ENCODE results near the gene CDS2.

CDS2 gene

DNA sequence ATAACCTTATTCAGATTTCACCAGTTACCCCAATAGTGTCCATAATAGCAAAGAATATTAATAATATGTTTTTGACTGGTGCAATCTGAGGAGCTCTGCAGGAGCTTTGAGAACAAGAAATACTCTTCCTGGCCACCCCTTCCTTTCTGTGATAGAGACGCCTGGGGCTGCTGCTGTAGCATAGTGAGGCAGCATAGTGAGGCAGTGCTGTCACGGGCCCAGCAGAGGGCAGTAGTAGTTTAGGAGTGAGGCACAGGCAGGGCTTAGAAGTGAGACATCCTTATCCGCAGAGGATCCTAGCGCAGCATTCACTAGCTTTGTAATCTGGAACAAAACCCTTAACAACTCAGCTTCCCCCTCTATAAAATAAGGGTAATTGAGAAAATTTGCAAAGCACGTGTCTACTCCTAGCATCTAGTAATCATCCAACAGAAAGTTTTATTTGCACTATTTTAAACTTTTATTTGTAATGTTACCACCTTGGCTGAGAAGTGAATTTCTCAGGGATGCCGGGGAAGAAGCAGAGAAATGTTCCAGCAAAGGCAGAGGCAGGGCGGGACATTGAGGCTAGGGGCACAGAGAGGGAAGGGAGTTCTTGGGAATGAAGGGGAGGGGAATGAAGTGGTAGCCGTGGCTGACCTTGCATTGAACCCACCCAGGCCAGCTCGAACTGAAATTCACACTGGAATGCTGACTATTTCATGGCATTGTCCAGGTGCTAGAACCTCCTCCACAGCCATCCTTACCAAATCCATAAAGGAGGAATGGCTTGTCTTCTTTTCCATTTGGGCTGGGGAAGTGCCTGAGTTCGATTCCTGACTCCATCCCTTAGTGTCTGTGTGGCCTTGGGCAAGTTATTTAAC is 78.8 kb downstream of the CDS2 start:
- H3K4me3 ChIP-seq (ENCODE audit: low read depth, low read length) = no peak overlapping the region

DNA sequence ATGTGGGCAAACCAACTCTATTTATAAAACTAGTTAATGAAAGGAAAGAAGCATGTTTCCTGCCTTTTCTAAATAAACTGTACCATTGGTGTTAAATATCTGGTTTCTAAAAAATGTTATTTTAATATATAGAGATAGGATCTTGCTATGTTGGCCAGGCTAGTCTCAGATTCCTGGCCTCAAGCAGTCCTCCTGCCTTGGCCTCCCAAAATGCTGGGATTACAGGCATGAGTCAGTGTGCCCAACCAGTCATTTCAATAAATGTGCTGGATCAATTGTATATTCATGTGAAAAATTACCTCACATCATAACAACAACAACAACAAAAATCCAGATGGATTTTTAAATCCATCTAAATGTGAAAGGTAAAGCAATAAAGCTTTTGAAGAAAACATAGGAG is 80.3 kb downstream of the CDS2 start:
- no peak overlapping the region for H3K4me3 ChIP-seq (ENCODE audit: low read depth, low read length)

DNA sequence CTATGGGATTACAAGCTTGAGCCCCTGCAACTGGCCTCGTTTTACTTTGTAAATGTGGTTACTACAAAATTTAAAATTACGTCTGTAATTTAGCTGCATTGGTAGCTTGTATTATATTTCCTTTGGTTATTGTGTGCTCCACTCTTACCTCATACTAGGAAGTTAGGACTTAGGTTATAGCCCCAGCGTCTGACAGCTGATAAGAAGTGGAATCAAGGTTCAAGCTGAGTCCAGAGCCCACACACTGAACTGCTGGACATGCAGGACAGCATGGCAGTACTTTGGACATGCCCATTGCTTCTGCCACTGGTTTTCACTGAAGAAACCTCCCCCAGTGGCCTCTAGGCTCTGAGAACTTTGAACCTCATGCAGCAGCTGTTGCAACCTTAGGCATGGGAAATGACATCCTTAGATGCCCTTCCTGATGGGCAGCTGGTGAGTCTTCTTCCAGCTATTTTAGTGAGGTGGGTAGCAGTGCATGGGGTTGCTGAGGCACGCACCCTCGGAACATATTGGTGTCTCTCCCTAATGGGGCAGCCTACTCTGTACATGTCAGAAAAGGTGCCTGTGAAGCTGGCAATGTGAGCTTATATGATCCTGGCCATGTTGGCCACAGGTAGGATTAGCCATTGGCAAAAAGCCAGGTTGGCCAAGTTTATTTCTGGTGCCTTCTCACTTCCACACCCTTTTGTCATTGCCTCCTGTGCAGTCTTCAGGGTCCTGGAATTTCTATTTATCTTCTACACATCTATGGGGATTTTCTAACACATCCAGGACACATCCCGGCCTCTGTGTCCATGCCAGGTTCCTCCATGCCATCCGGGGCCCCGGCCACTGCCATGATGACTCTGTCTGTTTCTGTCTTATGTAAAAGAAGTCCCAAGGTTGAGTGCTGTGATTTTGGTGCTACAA is 85.3 kb downstream of the CDS2 start:
- H3K4me3 ChIP-seq (ENCODE audit: low read depth, low read length) = no peak overlapping the region

DNA sequence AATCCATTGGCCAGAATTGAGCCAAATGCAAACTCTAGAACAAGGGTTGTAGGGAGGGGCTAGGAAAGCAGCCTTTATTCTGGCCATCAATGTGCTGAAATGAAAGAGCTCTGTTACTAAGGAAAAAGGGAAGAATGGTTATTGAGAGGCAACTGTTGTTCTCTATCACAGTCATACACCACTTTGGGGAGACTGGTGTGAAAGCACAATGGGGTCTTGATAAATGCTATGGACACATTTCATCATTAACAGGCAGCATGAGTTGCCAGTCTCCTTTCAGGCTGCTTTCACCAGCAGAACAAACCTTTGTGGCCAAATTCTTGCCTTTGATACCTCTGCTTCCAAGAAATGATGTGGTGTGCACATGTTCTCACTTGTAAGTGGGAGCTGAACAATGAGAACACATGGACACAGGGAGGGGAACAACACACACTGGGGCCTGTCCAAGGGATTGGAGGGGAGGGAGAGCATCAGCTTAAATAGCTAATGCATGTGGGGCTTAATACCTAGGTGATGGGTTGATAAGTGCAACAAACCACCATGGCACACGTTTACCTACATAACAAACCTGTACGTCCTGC is 86.2 kb downstream of the CDS2 start:
- no peak overlapping the region for H3K4me3 ChIP-seq (ENCODE audit: low read depth, low read length)

DNA sequence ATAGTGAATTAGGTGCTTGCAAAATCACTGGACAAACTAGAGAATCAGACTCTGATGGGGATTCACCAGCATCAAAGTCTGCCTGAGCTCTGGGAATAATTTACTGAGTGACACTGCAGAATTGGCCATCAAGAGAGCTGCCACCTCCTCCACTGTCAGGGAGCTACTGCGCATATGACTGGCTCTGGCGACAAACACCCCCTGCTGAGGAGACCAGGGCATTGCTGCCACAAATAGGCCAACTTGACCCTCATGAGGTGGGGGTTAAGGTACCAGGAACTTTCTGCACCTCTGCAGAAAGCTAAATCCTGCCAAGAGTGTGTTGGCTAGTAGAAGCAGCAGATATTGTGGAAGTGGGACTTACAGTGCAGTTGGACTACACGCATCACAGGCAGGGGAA is 88.0 kb downstream of the CDS2 start:
- no peak overlapping the region for H3K4me3 ChIP-seq (ENCODE audit: low read depth, low read length)

DNA sequence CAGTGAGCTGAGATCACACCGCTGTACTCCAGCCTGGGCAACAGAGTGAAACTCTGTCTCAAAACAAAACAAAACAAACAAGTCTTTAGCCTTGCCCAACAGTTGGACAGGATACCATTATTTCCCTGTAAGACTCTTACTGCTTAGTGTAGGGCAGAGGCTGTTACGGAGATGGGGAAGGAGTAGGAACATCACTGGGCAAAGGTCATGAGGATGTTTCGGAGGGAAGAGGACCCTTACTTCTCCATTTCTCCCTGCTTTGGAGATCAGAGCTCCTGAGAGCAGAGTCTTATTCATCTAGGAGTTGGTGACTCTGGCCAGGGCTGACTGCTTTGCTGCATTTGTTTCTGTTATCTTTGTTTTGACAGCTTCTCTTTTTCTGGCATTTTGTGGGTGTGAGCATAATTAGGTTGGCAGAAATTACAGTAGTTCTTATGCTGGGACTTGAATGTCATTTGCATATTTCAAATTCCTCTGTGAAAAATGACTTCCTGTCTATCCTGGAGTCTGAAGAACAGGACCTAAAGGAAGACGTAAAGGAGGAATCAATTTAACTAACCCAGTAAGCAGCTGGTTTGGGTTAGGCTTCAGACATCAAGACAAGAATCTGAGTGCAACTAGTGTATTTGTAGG is 89.0 kb downstream of the CDS2 start:
- no peak overlapping the region for H3K4me3 ChIP-seq (ENCODE audit: low read depth, low read length)

DNA sequence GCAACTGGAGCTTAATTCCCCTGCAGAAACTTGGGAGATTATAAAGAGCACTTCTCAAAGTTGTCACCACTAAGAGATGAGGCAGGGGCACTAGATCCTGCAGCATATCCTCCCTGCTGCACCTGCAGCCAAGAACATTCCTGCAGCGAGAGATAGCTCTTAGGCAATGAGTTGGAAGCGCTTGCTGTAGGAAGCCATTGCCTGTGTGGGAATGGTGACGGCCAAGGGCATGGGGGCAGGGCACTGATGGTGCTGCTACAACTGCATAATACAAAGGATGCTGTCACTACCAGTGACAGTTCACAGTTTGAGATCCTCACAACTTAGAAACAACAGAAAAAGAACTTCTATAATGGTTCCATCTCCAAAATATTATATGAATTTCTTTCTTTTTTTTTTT is 89.9 kb downstream of the CDS2 start:
- no peak overlapping the region for H3K4me3 ChIP-seq (ENCODE audit: low read depth, low read length)

DNA sequence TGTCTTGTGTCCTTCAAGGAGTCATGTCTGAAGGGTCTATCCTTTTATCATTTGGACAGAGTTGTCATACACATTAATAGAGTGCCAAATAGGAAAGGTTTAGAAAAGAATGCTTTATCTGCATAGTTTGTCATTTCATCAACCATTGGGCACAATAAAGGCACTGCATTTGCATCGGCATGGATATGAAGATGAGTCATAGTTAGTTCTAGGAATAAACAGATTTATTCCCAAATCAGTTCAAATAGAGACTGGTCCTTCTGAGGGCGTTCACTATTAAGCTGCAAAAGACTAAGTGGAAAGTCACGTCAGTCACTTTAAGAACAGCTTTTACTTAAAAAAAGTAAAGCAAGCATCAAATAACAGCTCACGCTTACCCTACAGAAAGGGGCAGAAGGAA is 90.8 kb downstream of the CDS2 start:
- H3K4me3 ChIP-seq (ENCODE audit: low read depth, low read length) = no peak overlapping the region

DNA sequence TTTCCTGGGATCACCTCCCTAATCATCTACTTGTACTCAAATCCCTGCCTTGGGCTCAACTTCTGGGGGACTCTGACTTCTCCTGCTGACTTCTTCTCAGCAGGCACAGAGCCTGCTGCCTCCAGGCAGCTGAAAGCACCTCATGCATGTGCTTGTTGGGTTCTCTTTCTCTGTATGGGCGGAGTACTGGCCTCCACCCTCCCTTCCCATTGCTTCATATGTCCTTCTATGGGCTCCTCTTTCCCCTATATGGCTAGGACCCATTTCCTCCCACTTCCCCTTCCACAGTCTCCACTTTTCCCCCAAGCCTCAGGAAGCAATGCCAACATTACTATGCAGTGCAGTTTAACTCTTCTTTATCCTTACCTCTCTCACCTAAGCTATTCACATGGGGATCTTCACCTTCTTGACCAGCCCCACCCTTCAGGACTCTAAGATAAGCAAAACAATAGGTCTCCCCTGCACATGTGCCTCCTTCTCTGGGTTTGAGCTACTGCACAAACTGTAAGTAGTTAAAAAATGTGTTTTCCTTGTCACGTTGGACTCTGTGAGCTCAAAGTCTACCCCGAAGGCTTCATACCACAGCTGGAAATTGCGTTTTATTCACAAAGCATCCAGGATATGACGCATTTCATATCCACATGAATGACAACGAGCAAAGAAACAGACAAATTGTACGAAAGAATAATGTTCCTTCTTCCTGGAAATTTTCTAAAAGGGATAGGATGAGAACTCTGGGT is 93.7 kb downstream of the CDS2 start:
- H3K4me3 ChIP-seq (ENCODE audit: low read depth, low read length) = no peak overlapping the region

DNA sequence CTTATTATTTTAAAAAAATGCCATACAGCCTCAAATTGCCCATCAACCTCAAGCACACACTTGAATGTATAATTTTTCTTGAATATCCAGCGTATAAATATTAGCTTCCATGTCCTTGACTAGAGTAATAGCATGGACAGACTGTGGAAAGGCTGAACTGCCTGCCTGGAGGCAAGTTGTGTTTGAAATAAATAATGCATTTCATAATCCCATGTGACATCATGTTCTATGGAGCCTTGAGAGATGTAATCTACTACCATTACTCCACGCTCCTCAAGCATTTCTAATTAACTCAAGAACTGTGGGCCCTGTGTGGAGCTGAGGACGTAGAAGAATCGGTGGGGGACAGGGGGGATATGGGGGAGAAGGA is 94.2 kb downstream of the CDS2 start:
- H3K4me3 ChIP-seq (ENCODE audit: low read depth, low read length) = no peak overlapping the region

DNA sequence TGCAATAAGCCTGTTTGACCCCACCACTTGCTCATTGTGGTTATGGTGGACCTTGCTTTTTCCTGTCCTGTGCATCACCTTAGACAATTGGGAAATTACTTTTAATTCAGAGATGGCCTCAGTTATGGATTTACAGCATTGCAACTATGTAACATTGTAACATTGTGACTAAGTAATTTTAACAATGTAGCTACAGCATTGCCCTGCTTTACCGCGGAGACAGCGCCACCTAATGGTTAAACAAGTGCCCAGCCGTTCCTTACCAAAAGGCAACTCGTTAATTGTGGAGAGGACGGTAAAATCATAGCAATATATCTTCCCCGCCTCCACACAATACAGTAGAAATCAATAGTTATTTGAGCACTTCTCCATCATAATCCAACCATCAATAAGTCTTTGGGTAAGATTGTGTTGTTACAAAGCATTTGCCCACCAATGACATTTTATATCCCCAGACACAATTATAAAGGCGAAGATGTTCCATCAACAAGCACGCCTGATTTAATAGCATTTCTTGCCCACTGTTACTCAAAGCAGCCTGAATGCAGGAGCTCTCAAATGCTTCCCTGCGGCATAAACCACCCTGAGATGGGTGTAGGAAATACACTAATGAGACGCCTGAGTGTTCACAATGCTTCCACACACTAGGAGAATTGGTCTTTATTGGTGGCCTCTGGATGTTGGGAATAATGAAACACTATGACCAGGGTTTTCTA is 96.3 kb downstream of the CDS2 start:
- H3K4me3 ChIP-seq (ENCODE audit: low read depth, low read length) = no peak overlapping the region

DNA sequence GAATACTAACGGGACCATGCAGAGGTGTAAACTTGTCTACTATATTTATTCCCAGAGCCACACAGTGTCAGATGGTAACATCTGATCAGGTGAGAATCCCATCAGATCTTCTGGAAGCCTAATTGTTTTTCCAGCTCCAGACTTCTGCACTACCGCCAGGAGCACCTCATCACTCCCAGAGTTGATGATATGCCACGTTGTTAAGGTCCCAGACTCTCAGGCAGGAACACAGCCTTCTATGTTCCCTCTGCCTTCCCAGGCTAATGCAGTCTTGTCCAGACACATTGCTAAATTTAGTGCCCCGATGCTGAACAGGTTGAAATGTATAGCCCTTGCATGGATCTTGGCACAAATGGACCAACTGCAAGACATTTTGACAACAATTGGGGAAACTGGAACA is 103.7 kb downstream of the CDS2 start:
- no peak overlapping the region for H3K4me3 ChIP-seq (ENCODE audit: low read depth, low read length)

DNA sequence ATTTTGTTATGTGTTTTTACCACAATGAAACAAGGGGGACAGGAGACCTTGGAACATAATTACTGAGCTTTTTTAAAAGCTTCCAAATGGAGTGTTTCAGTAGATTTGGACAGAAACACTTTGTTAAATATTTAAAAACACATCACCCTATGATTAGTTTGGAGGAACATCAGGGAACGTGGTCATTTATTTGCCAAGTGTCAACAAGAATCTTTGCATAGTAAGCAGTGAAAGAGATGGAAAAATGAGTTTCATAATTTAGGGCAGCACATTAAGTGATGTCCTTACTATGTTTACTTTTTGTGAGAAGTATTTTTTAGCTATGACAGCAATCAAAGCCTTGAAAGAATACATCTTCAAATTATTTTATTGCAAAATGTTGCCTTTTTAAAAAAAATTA is 107.3 kb downstream of the CDS2 start:
- H3K4me3 ChIP-seq (ENCODE audit: low read depth, low read length) = no peak overlapping the region

DNA sequence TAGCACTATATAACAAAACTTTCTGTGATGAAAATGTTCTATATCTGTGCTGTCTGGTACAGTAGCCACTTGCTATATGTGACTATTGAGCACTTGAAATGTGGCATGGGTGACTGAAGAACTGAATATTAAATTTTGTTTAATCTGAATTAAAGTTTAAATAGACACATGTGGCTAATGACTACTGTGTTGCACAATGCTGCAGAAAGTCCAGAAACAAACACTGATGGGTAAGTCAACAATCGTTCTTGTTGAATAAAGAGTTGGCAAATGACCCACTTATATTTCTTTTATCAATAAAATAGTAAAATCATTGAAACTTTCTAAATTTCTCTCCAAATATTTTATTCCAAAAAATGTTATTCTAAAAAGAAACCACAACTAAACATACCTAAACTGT is 108.2 kb downstream of the CDS2 start:
- no peak overlapping the region for H3K4me3 ChIP-seq (ENCODE audit: low read depth, low read length)

Data from iPS-11a (cell line).